IMR-90 (cell line): ENCODE data around the gene UTP11. TPM values are rescaled to one million over a fixed set of nuclear protein-coding genes. Genes with fewer than 3 reads are reported as not detected.

Experiments
- ATAC-seq: fragments of 200-7000 bp; cut with Tn5 transposase; 2 replicates; pipeline ENCODE4 v1.9.1; 2020; ENCODE audit warnings: low read depth, mild to moderate bottlenecking, moderate library complexity
- BruUV-seq: library from RNA; stranded (reverse); fragments of 400-500 nt; replicated peaks from 2 replicates; lab custom pipeline; 2021; lab: Mats Ljungman, UMichigan
- CTCF ChIA-PET: fragments of 300-600 bp; formaldehyde crosslinking; extraction: SDS; loops from one replicate; lab custom pipeline; 2021; ENCODE audit warnings: antibody characterized with exemption; lab: Yijun Ruan, JAX
- POLR2A ChIA-PET: fragments of 300-600 bp; sonication (Branson Sonifier 250); formaldehyde crosslinking; loops from one replicate; lab custom pipeline; 2022; ENCODE audit warnings: antibody characterized with exemption; ENCODE audit not compliant: unreplicated experiment; lab: Charles Lee
- DNase-seq: peaks from one replicate; pipeline ENCODE4 v3.0.0; 2013
- H2AFZ ChIP-seq: replicated peaks from 2 replicates; pipeline ENCODE3; 2013; ENCODE audit warnings: low read length, mild to moderate bottlenecking; ENCODE audit not compliant: poor library complexity
- H2AK5ac ChIP-seq: 2 replicates; pipeline ENCODE4 v1.6.1; 2013; ENCODE audit warnings: low read depth, low read length, inconsistent platforms
- H2AK9ac ChIP-seq: replicated peaks from 2 replicates; pipeline ENCODE3; 2013; ENCODE audit warnings: mild to moderate bottlenecking, low read depth, low read length, moderate library complexity; ENCODE audit not compliant: poor library complexity
- H2BK120ac ChIP-seq: 2 replicates; pipeline ENCODE4 v1.6.1; 2013; ENCODE audit warnings: low read depth, low read length, inconsistent platforms
- H2BK15ac ChIP-seq: 3 replicates; pipeline ENCODE4 v1.6.1; 2013; ENCODE audit warnings: low read depth, low read length, inconsistent platforms
- H2BK20ac ChIP-seq: 2 replicates; pipeline ENCODE4 v1.6.1; 2013; ENCODE audit warnings: low read depth, mild to moderate bottlenecking, inconsistent platforms, low read length, moderate library complexity
- H2BK5ac ChIP-seq: 2 replicates; pipeline ENCODE4 v1.6.1; 2013; ENCODE audit warnings: mild to moderate bottlenecking, low read depth, low read length, inconsistent platforms; ENCODE audit not compliant: poor library complexity, severe bottlenecking
- H3K14ac ChIP-seq: replicated peaks from 2 replicates; pipeline ENCODE4 v1.6.1; 2013; ENCODE audit warnings: low read depth, low read length, inconsistent platforms
- H3K18ac ChIP-seq: 2 replicates; pipeline ENCODE4 v1.6.1; 2013; ENCODE audit warnings: low read depth, low read length, control low read depth
- H3K23ac ChIP-seq: 2 replicates; pipeline ENCODE4 v1.6.1; 2013; ENCODE audit warnings: low read depth, low read length, inconsistent platforms
- H3K27ac ChIP-seq: 2 replicates; pipeline ENCODE4 v1.5.1; 2013; ENCODE audit warnings: mild to moderate bottlenecking, control low read depth, low read length; ENCODE audit not compliant: insufficient read depth
- H3K27me3 ChIP-seq: 2 replicates; pipeline ENCODE4 v1.6.1; 2013; ENCODE audit warnings: low read length; ENCODE audit not compliant: control insufficient read depth, insufficient read depth
- H3K36me3 ChIP-seq: 2 replicates; pipeline ENCODE4 v1.6.1; 2013; ENCODE audit warnings: low read length, mixed read lengths; ENCODE audit not compliant: control insufficient read depth, insufficient read depth
- H3K4ac ChIP-seq: 2 replicates; pipeline ENCODE4 v1.6.1; 2013; ENCODE audit warnings: low read depth, low read length, inconsistent platforms
- H3K4me1 ChIP-seq: 2 replicates; pipeline ENCODE4 v1.6.1; 2013; ENCODE audit warnings: low read length, mixed read lengths; ENCODE audit not compliant: control insufficient read depth, insufficient read depth
- H3K4me2 ChIP-seq: 2 replicates; pipeline ENCODE4 v1.6.1; 2013; ENCODE audit warnings: low read depth, mild to moderate bottlenecking, control low read depth, low read length, moderate library complexity
- H3K4me3 ChIP-seq: 2 replicates; pipeline ENCODE4 v1.5.1; 2013; ENCODE audit warnings: low read depth, mild to moderate bottlenecking, control low read depth, low read length, moderate library complexity; ENCODE audit not compliant: insufficient read depth
- H3K56ac ChIP-seq: 2 replicates; pipeline ENCODE4 v1.6.1; 2013; ENCODE audit warnings: low read length, inconsistent platforms; ENCODE audit not compliant: insufficient read depth; ENCODE audit errors: extremely low read depth
- H3K79me1 ChIP-seq, 2 experiments: 2 replicates each; pipeline ENCODE4 v1.6.1; 2013; ENCODE audit warnings: low read length in 2 of 2, inconsistent platforms in 1 of 2, low read depth in 1 of 2
- H3K9ac ChIP-seq: 2 replicates; pipeline ENCODE4 v1.6.1; 2013; ENCODE audit warnings: low read depth, low read length, control low read depth
- H3K9me1 ChIP-seq: 2 replicates; pipeline ENCODE4 v1.6.1; 2013; ENCODE audit warnings: low read length, inconsistent platforms; ENCODE audit not compliant: insufficient read depth
- H3K9me3 ChIP-seq: 2 replicates; pipeline ENCODE4 v1.6.1; 2013; ENCODE audit warnings: low read length; ENCODE audit not compliant: control insufficient read depth, insufficient read depth
- H4K20me1 ChIP-seq: 2 replicates; pipeline ENCODE4 v1.6.1; 2013; ENCODE audit warnings: low read length, inconsistent platforms; ENCODE audit not compliant: insufficient read depth
- H4K5ac ChIP-seq: 2 replicates; pipeline ENCODE4 v1.6.1; 2013; ENCODE audit warnings: mild to moderate bottlenecking, low read depth, low read length, control low read depth
- H4K8ac ChIP-seq, 2 experiments: 2 replicates each; pipeline ENCODE4 v1.6.1; 2013; ENCODE audit warnings: low read depth in 2 of 2, low read length in 2 of 2, control low read depth in 1 of 2, inconsistent platforms in 1 of 2
- H4K91ac ChIP-seq: 2 replicates; pipeline ENCODE4 v1.6.1; 2013; ENCODE audit warnings: low read depth, low read length, inconsistent platforms; ENCODE audit not compliant: insufficient read depth
- CHD1 ChIP-seq: IDR thresholded peaks from 2 replicates; pipeline ENCODE4 v1.6.1; 2012; ENCODE audit warnings: low read depth, low read length, improper control_type of control experiment
- WGBS, 2 experiments: methylation state at CpG; one replicate each; pipeline versions ENCODE4 v1.1.5 to v1.1.7; 2013; ENCODE audit warnings: missing lambda C conversion rate in 2 of 2; ENCODE audit not compliant: insufficient read length in 1 of 2; ENCODE audit errors: extremely low coverage in 2 of 2; 5-methylcytosine and 5-hydroxymethylcytosine counted together
- dilution Hi-C: fragments of 300-500 bp; cut with HindIII; formaldehyde crosslinking; loops from one replicate; pipeline ENCODE4 v1.14.3; 2018; ENCODE audit warnings: low sequenced_read_pairs; ENCODE audit not compliant: unreplicated experiment
- in situ Hi-C: fragments of 300-500 bp; cut with MboI; formaldehyde crosslinking; loops from 3 replicates; pipeline ENCODE4 v1.14.3; 2019; ENCODE audit warnings: low sequenced_read_pairs, inconsistent platforms, mixed read lengths
- intact Hi-C: fragments of 100-400 bp; cut with micrococcal nuclease; formaldehyde crosslinking; loops from 2 replicates; pipeline ENCODE4 v1.10.0; 2022
- polyA plus RNA-seq, 3 experiments: library from polyadenylated mRNA; depleted of rRNA; stranded (reverse); fragments of >200 nt; gene quantifications; 2 replicates each; pipeline ENCODE4 v1.2.3, GENCODE V29; 2012; ENCODE audit warnings: low replicate concordance in 1 of 3
- total RNA-seq: library from RNA; depleted of rRNA; stranded (reverse); fragments of >200 nt; gene quantifications from 2 replicates; pipeline ENCODE4 v1.2.3, GENCODE V29; 2012

The UTP11 gene
- total and polyA plus RNA-seq, 2 of the 4 experiments (the other 2 are of a cell fraction) = 22.0 to 27.8 TPM

DNA sequence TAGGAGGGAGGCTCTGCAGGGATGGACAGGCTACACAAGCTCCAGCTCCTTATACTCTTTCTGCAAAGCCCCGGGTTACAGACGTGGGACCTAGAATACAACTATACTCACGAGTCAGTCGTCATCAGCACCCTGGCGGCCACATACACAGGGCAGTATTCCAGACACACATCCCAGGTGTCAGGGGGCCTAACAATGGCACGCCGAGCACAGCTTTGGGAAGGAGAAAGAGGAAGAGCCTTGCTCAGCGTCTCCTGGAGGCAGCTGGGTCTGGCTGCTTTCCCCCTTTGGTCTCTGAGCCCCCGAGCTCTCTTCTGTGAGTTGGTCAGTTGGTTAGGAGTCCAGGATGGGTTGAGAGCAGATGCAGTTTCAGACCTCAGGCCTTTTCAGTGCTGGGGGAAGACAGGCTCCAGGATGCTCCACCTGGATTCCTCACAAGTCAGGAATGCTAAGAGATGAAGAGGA is 38.6 kb downstream of the UTP11 start:
- Histone ChIP-seq H3K56ac (no peak overlapping the region), H3K9ac (no peak overlapping the region), H3K4me2 (no peak overlapping the region), H4K8ac (no peak overlapping the region), H2BK15ac (no peak overlapping the region), H3K23ac (no peak overlapping the region), H4K20me1 (no peaks in the 10 kb centered on the region), H3K4me3 (no peak overlapping the region), H2AK5ac (no peak overlapping the region), H2BK5ac (no peak overlapping the region), H3K14ac (no peak overlapping the region), H4K91ac (no peak overlapping the region), H2BK120ac (no peak overlapping the region), H2BK20ac (no peak overlapping the region), H3K4me1 (no peaks in the 10 kb centered on the region), H2AFZ (no peak overlapping the region), H3K36me3 (no peaks in the 10 kb centered on the region), H3K18ac (no peak overlapping the region), H3K4ac (no peak overlapping the region), H3K27me3 (peaks cover 52% of the 10 kb centered on the region), H2AK9ac (no peak overlapping the region), H3K9me1 (no peaks in the 10 kb centered on the region), H4K5ac (no peak overlapping the region), H3K27ac (no peak overlapping the region), H3K79me1 (no peaks in the 10 kb centered on the region), H3K9me3 (no peaks in the 10 kb centered on the region)
- ATAC-seq (no peak), DNase-seq (no peak)
- intact Hi-C loops = no loop called here
- dilution Hi-C loops = no loop called here
- POLR2A ChIA-PET = no interaction called here
- in situ Hi-C loops = no loop called here
- no TSS peak for BruUV-seq
- no CpG with 5 or more reads among the region's 9 CpGs for WGBS, 2 experiments
- CTCF ChIA-PET = interaction anchor here (0.7 kb wide), 1 partner anchor 9 kb away, joined by 3 read pairs; no protein-coding TSS in a partner anchor
- TF ChIP-seq CHD1 = no peak
